Measurements from ENCODE around the gene PSPH. TPM values are rescaled to one million over a fixed set of nuclear protein-coding genes. Genes with fewer than 3 reads are reported as not detected.
A peak's percentile ranks its signal among the peaks of the same experiment; 100 is the strongest.
"Not testable (repeated sequence)": the region's sequence is repeated elsewhere in the genome, so short reads cannot be mapped to it uniquely, and the experiment has no call there.

Gene PSPH
- total RNA-seq, 4 donors from 2014 or later = 19.3 to 26.7 (median 23.3) TPM

DNA sequence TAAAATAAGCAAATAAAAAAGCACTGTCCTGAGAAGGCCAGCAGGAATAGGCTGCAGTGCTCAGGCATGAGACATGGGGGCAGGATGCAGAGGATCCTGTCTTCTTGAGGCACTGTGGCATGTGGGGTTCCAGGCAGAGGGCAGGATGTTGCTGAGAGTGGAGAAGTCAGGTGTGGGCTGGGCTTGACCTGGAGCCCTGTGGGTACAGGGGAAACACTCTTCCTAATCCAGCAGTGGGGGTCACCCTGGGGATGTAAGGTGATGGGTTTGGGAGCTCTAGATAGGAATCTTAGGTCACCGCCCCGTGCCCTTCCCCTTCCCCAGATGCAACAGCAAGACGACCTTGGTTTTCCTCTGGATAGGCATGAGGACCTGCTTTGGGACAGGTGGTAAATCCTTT, 26.4 kb upstream of the PSPH start:
- Histone ChIP-seq H3K27me3 (no peaks in the 10 kb centered on the region), H3K9me3 (no peaks in the 10 kb centered on the region), H3K4me3 (replicated peaks in 1 of 3) (no peak overlapping the region), H3K4me1 (peaks cover 10 to 12% of the 10 kb centered on the region in 2 donors), H3K36me3 (no peaks in the 10 kb centered on the region), H3K27ac (no peak overlapping the region)
- intact Hi-C loops (cut with DNase I) = loop anchor here (10.0 kb wide), 1 partner anchor 193 kb away; the partner anchor contains the start of gene ZNF713
- no peak for DNase-seq
- TF ChIP-seq, protein P1, sequence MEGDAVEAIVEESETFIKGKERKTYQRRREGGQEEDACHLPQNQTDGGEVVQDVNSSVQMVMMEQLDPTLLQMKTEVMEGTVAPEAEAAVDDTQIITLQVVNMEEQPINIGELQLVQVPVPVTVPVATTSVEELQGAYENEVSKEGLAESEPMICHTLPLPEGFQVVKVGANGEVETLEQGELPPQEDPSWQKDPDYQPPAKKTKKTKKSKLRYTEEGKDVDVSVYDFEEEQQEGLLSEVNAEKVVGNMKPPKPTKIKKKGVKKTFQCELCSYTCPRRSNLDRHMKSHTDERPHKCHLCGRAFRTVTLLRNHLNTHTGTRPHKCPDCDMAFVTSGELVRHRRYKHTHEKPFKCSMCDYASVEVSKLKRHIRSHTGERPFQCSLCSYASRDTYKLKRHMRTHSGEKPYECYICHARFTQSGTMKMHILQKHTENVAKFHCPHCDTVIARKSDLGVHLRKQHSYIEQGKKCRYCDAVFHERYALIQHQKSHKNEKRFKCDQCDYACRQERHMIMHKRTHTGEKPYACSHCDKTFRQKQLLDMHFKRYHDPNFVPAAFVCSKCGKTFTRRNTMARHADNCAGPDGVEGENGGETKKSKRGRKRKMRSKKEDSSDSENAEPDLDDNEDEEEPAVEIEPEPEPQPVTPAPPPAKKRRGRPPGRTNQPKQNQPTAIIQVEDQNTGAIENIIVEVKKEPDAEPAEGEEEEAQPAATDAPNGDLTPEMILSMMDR (IDR thresholded peaks at IDR 0.05) = no peak
- TF ChIP-seq POLR2A (IDR thresholded peaks at IDR 0.05) = no peak
- WGBS, 2 donors = 100% methylated on average over 3 of the region's 3 CpGs

DNA sequence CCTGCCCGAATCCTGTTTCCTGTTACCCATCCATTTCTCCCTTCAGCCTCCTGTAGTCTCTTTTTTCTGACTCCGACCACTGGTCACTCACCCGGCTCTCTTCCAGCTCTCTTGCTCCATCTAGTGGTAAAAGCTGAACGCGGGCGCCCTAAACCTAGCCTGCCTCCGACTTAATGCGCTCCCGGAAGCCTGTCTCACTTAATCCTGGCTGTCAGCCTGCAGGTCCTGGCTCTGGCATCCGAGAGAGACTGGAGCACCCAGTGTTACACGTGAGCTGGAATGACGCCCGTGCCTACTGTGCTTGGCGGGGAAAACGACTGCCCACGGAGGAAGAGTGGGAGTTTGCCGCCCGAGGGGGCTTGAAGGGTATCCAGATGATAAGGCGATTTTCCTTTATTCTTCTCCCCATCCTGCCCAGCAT, 23.1 kb upstream of the PSPH start:
- Histone ChIP-seq H3K4me1 (peaks cover 5 to 8% of the 10 kb centered on the region in 2 donors), H3K9me3 (no peaks in the 10 kb centered on the region), H3K36me3 (peaks cover 0 to 18% of the 10 kb centered on the region in 2 donors), H3K27ac (peak overlapping the region in 2 of 3 donors; percentile 10 to 40), H3K27me3 (no peaks in the 10 kb centered on the region), H3K4me3 (replicated peaks in 1 of 3) (no peak overlapping the region)
- 15 to 22% methylated on average over 19 of the region's 19 CpGs for WGBS, 2 donors
- DNase-seq = peak; percentile 97
- intact Hi-C loops (cut with DNase I) = loop anchor here (10.0 kb wide), 1 partner anchor 190 kb away; the partner anchor contains the start of gene ZNF713
- TF ChIP-seq POLR2A (IDR thresholded peaks at IDR 0.05) = no peak
- TF ChIP-seq, protein P1 (IDR thresholded peaks at IDR 0.05) = peak; percentile 65 to 99 (median 94)

DNA sequence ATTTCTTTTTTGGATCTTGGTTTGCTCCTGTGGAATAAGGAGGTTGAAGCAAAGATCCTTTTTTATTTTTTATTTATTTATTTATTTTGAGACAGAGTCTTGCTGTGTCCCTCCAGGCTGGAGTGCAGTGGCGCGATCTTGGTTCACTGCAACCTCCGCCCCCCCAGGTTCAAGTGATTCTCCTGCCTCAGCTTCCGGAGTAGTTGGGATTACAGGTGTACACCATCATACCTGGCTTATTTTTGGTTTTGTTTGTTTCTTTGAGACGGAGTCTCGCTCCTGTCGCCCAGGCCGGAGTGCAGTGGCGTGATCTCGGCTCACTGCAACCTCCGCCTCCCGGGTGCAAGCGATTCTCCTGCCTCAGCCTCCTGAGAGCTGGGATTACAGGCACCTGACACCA, 15.1 kb upstream of the PSPH start:
- H3K27me3 ChIP-seq; H3K27ac ChIP-seq; H3K9me3 ChIP-seq; H3K4me3 ChIP-seq (replicated peaks in 1 of 3); intact Hi-C loops (cut with DNase I); DNase-seq: not testable (repeated sequence)
- WGBS, 2 donors = 99% methylated on average over 13 of the region's 13 CpGs
- H3K4me1 ChIP-seq = peaks cover 3 to 10% of the 10 kb centered on the region in 2 donors
- peaks cover 14 to 35% of the 10 kb centered on the region in 2 donors for H3K36me3 ChIP-seq

GRCh38 chr7:56063882-56064625, 12.8 kb upstream of the PSPH start, which contains the start of gene SUMF2:
Gene SUMF2, plus strand, starts transcription at chr7:56064286. Its CDS starts 26 bp downstream, at chr7:56064312.
- 0 to 3% methylated on average over 21 to 31 of the region's 49 CpGs for WGBS, 2 donors
- TF ChIP-seq POLR2A (IDR thresholded peaks at IDR 0.05) = peak; percentile 47 to 93
- TF ChIP-seq, protein P1 (IDR thresholded peaks at IDR 0.05) = peak in 3 of 6 experiments; percentile 13 to 42 (median 25)
- Histone ChIP-seq H3K9me3 (no peaks in the 10 kb centered on the region), H3K27ac (peak within 1 kb of the TSS; percentile 73 to 91 (median 91)), H3K27me3 (no peaks in the 10 kb centered on the region), H3K36me3 (peaks cover 27 to 37% of the 10 kb centered on the region in 2 donors), H3K4me3 (replicated peaks in 1 of 3) (peak within 1 kb of the TSS; percentile 43 to 76 (median 62)), H3K4me1 (peaks cover 3 to 10% of the 10 kb centered on the region in 2 donors)
- intact Hi-C loops (cut with DNase I) = no loop called here
- DNase-seq = peak; percentile 94 to 95

- WGBS, 2 donors = 67 to 75% methylated on average over 7 of the region's 7 CpGs
- peak overlapping the region; percentile 73 to 91 (median 91) for H3K27ac ChIP-seq
- H3K9me3 ChIP-seq = no peaks in the 10 kb centered on the region
- intact Hi-C loops (cut with DNase I) = no loop called here
- H3K4me1 ChIP-seq = peaks cover 3 to 10% of the 10 kb centered on the region in 2 donors
- H3K4me3 ChIP-seq (replicated peaks in 1 of 3) = no peak overlapping the region
- H3K27me3 ChIP-seq = no peaks in the 10 kb centered on the region
- peaks cover 33 to 37% of the 10 kb centered on the region in 2 donors for H3K36me3 ChIP-seq
- TF ChIP-seq POLR2A (IDR thresholded peaks at IDR 0.05) = no peak
- TF ChIP-seq, protein P1 (IDR thresholded peaks at IDR 0.05) = no peak
- DNase-seq = no peak
These were observed 12.2 kb upstream of the PSPH start for GRCh38 chr7:56063500-56063881.
